ENCODE data around the gene PPP6R2.

The PPP6R2 gene

GRCh38 chr22:50483106-50483505 lies 140.0 kb downstream of the PPP6R2 start:
- Histone ChIP-seq H3K36me3 (ENCODE audit: control insufficient read depth in 4 of 4, insufficient read depth in 4 of 4, low read length in 3 of 4) (no peaks in the 10 kb centered on the region), H3K9me3 (ENCODE audit: control extremely low read depth in 1 of 5, control insufficient read depth in 4 of 5, insufficient read depth in 2 of 5, low read depth in 1 of 5, low read length in 4 of 5) (no peaks in the 10 kb centered on the region), H3K4me3 (ENCODE audit: control insufficient read depth in 1 of 7, extremely low read depth in 1 of 7, insufficient read depth in 4 of 7, low read depth in 2 of 7, low read length in 6 of 7) (no peak overlapping the region), H3K27me3 (replicated peaks in 2 of 5; ENCODE audit: control insufficient read depth in 4 of 5, insufficient read depth in 5 of 5, low read length in 4 of 5) (peaks cover 0 to 53% (median 22%) of the 10 kb centered on the region in 5 experiments), H3K27ac (ENCODE audit: insufficient read depth in 1 of 2, low read depth in 1 of 2, low read length in 2 of 2, poor library complexity in 1 of 2, severe bottlenecking in 2 of 2) (no peak overlapping the region), H3K4me1 (ENCODE audit: control extremely low read depth in 1 of 4, control insufficient read depth in 4 of 4, insufficient read depth in 4 of 4, low read length in 3 of 4) (peaks cover 0 to 23% (median 18%) of the 10 kb centered on the region in 4 experiments)
- 95% methylated on average over 10 of the region's 10 CpGs for WGBS (ENCODE audit: insufficient coverage)
- POLR2A ChIA-PET, result no interaction called here
- DNase-seq, result no peak
- CTCF ChIA-PET, result interaction anchor here (1.0 to 1.1 kb wide), 3 partner anchors 10 to 126 kb away, joined by 3 to 4 read pairs (median 3); no protein-coding TSS in a partner anchor

GRCh38 chr22:50483556-50483955 lies 140.4 kb downstream of the PPP6R2 start:
- H3K27ac ChIP-seq (ENCODE audit: insufficient read depth in 1 of 2, low read depth in 1 of 2, low read length in 2 of 2, poor library complexity in 1 of 2, severe bottlenecking in 2 of 2), result no peak overlapping the region
- POLR2A ChIA-PET, result no interaction called here
- 97% methylated on average over 8 of the region's 8 CpGs for WGBS (ENCODE audit: insufficient coverage)

GRCh38 chr22:50483977-50484853 lies 141.1 kb downstream of the PPP6R2 start:
- Histone ChIP-seq H3K9me3 (ENCODE audit: control extremely low read depth in 1 of 5, control insufficient read depth in 4 of 5, insufficient read depth in 2 of 5, low read depth in 1 of 5, low read length in 4 of 5) (no peaks in the 10 kb centered on the region), H3K36me3 (ENCODE audit: control insufficient read depth in 4 of 4, insufficient read depth in 4 of 4, low read length in 3 of 4) (no peaks in the 10 kb centered on the region), H3K4me1 (ENCODE audit: control extremely low read depth in 1 of 4, control insufficient read depth in 4 of 4, insufficient read depth in 4 of 4, low read length in 3 of 4) (peaks cover 0 to 23% (median 18%) of the 10 kb centered on the region in 4 experiments), H3K27me3 (replicated peaks in 2 of 5; ENCODE audit: control insufficient read depth in 4 of 5, insufficient read depth in 5 of 5, low read length in 4 of 5) (peaks cover 0 to 45% (median 22%) of the 10 kb centered on the region in 5 experiments), H3K27ac (ENCODE audit: insufficient read depth in 1 of 2, low read depth in 1 of 2, low read length in 2 of 2, poor library complexity in 1 of 2, severe bottlenecking in 2 of 2) (no peak overlapping the region), H3K4me3 (ENCODE audit: control insufficient read depth in 1 of 7, extremely low read depth in 1 of 7, insufficient read depth in 4 of 7, low read depth in 2 of 7, low read length in 6 of 7) (no peak overlapping the region)
- ChIA-PET POLR2A (no interaction called here), CTCF (interaction anchor here (0.6 to 3.9 kb wide), 5 partner anchors 10 to 132 kb away, joined by 3 to 20 read pairs (median 3); no protein-coding TSS in a partner anchor)
- no peak for DNase-seq
- 98% methylated on average over 20 of the region's 31 CpGs for WGBS (ENCODE audit: insufficient coverage)

More at GRCh38 chr22:50483556-50483955, 140.4 kb downstream of the PPP6R2 start:
- Histone ChIP-seq H3K9me3 (ENCODE audit: control extremely low read depth in 1 of 5, control insufficient read depth in 4 of 5, insufficient read depth in 2 of 5, low read depth in 1 of 5, low read length in 4 of 5) (no peaks in the 10 kb centered on the region), H3K4me1 (ENCODE audit: control extremely low read depth in 1 of 4, control insufficient read depth in 4 of 4, insufficient read depth in 4 of 4, low read length in 3 of 4) (peaks cover 0 to 23% (median 18%) of the 10 kb centered on the region in 4 experiments), H3K4me3 (ENCODE audit: control insufficient read depth in 1 of 7, extremely low read depth in 1 of 7, insufficient read depth in 4 of 7, low read depth in 2 of 7, low read length in 6 of 7) (no peak overlapping the region), H3K36me3 (ENCODE audit: control insufficient read depth in 4 of 4, insufficient read depth in 4 of 4, low read length in 3 of 4) (no peaks in the 10 kb centered on the region), H3K27me3 (replicated peaks in 2 of 5; ENCODE audit: control insufficient read depth in 4 of 5, insufficient read depth in 5 of 5, low read length in 4 of 5) (peaks cover 0 to 51% (median 22%) of the 10 kb centered on the region in 5 experiments)
- no peak for DNase-seq
- CTCF ChIA-PET, result interaction anchor here (0.6 to 3.9 kb wide), 5 partner anchors 10 to 133 kb away, joined by 3 to 20 read pairs (median 3); no protein-coding TSS in a partner anchor

- POLR2A ChIA-PET, result interaction anchor here (0.6 kb wide), 1 partner anchor 21 kb away, joined by 3 read pairs; no protein-coding TSS in a partner anchor
- WGBS (ENCODE audit: insufficient coverage), result 75% methylated on average over 22 of the region's 29 CpGs
These were observed 142.3 kb downstream of the PPP6R2 start for GRCh38 chr22:50485221-50486131.

GRCh38 chr22:50486561-50487289 lies 143.6 kb downstream of the PPP6R2 start, which contains the start of gene MIOX:
Gene MIOX, plus strand, starts transcription at chr22:50486859. Its CDS starts 39 bp downstream, at chr22:50486898.
- Histone ChIP-seq H3K27me3 (replicated peaks in 2 of 5; ENCODE audit: control insufficient read depth in 4 of 5, insufficient read depth in 5 of 5, low read length in 4 of 5) (peaks cover 0 to 20% (median 14%) of the 10 kb centered on the region in 5 experiments), H3K4me3 (ENCODE audit: control insufficient read depth in 1 of 7, extremely low read depth in 1 of 7, insufficient read depth in 4 of 7, low read depth in 2 of 7, low read length in 6 of 7) (no peak within 1 kb of the TSS), H3K36me3 (ENCODE audit: control insufficient read depth in 4 of 4, insufficient read depth in 4 of 4, low read length in 3 of 4) (no peaks in the 10 kb centered on the region), H3K9me3 (ENCODE audit: control extremely low read depth in 1 of 5, control insufficient read depth in 4 of 5, insufficient read depth in 2 of 5, low read depth in 1 of 5, low read length in 4 of 5) (no peaks in the 10 kb centered on the region), H3K4me1 (ENCODE audit: control extremely low read depth in 1 of 4, control insufficient read depth in 4 of 4, insufficient read depth in 4 of 4, low read length in 3 of 4) (peaks cover 0 to 26% (median 21%) of the 10 kb centered on the region in 4 experiments), H3K27ac (ENCODE audit: insufficient read depth in 1 of 2, low read depth in 1 of 2, low read length in 2 of 2, poor library complexity in 1 of 2, severe bottlenecking in 2 of 2) (no peak within 1 kb of the TSS)
- no peak for DNase-seq
- 93% methylated on average over 23 of the region's 23 CpGs for WGBS (ENCODE audit: insufficient coverage)
- ChIA-PET CTCF (interaction anchor here (1.3 to 3.9 kb wide), 2 partner anchors 11 to 87 kb away, joined by 3 to 20 read pairs; no protein-coding TSS in a partner anchor), POLR2A (no interaction called here)

More at GRCh38 chr22:50485221-50486131, 142.3 kb downstream of the PPP6R2 start:
- DNase-seq, result no peak
- H3K4me3 ChIP-seq (ENCODE audit: control insufficient read depth in 1 of 7, extremely low read depth in 1 of 7, insufficient read depth in 4 of 7, low read depth in 2 of 7, low read length in 6 of 7), result no peak overlapping the region
- no peaks in the 10 kb centered on the region for H3K36me3 ChIP-seq (ENCODE audit: control insufficient read depth in 4 of 4, insufficient read depth in 4 of 4, low read length in 3 of 4)
- H3K27me3 ChIP-seq (replicated peaks in 2 of 5; ENCODE audit: control insufficient read depth in 4 of 5, insufficient read depth in 5 of 5, low read length in 4 of 5), result peaks cover 0 to 32% (median 14%) of the 10 kb centered on the region in 5 experiments
- H3K4me1 ChIP-seq (ENCODE audit: control extremely low read depth in 1 of 4, control insufficient read depth in 4 of 4, insufficient read depth in 4 of 4, low read length in 3 of 4), result peaks cover 0 to 23% (median 18%) of the 10 kb centered on the region in 4 experiments
- CTCF ChIA-PET, result interaction anchor here (1.3 to 3.9 kb wide), 2 partner anchors 12 to 28 kb away, joined by 3 to 20 read pairs; no protein-coding TSS in a partner anchor
- H3K9me3 ChIP-seq (ENCODE audit: control extremely low read depth in 1 of 5, control insufficient read depth in 4 of 5, insufficient read depth in 2 of 5, low read depth in 1 of 5, low read length in 4 of 5), result no peaks in the 10 kb centered on the region
- H3K27ac ChIP-seq (ENCODE audit: insufficient read depth in 1 of 2, low read depth in 1 of 2, low read length in 2 of 2, poor library complexity in 1 of 2, severe bottlenecking in 2 of 2), result no peak overlapping the region

- Histone ChIP-seq H3K9me3 (ENCODE audit: control extremely low read depth in 1 of 5, control insufficient read depth in 4 of 5, insufficient read depth in 2 of 5, low read depth in 1 of 5, low read length in 4 of 5) (no peaks in the 10 kb centered on the region), H3K27me3 (replicated peaks in 2 of 5; ENCODE audit: control insufficient read depth in 4 of 5, insufficient read depth in 5 of 5, low read length in 4 of 5) (peaks cover 0 to 12% (median 7%) of the 10 kb centered on the region in 5 experiments), H3K4me3 (ENCODE audit: control insufficient read depth in 1 of 7, extremely low read depth in 1 of 7, insufficient read depth in 4 of 7, low read depth in 2 of 7, low read length in 6 of 7) (no peak overlapping the region), H3K36me3 (ENCODE audit: control insufficient read depth in 4 of 4, insufficient read depth in 4 of 4, low read length in 3 of 4) (no peaks in the 10 kb centered on the region), H3K27ac (ENCODE audit: insufficient read depth in 1 of 2, low read depth in 1 of 2, low read length in 2 of 2, poor library complexity in 1 of 2, severe bottlenecking in 2 of 2) (no peak overlapping the region), H3K4me1 (ENCODE audit: control extremely low read depth in 1 of 4, control insufficient read depth in 4 of 4, insufficient read depth in 4 of 4, low read length in 3 of 4) (peaks cover 0 to 19% (median 15%) of the 10 kb centered on the region in 4 experiments)
- WGBS (ENCODE audit: insufficient coverage), result 92% methylated on average over 17 of the region's 23 CpGs
- no peak for DNase-seq
- CTCF ChIA-PET, result interaction anchor here (1.3 to 3.9 kb wide), 2 partner anchors 10 to 88 kb away, joined by 3 to 20 read pairs; no protein-coding TSS in a partner anchor
- POLR2A ChIA-PET, result no interaction called here
These were observed 144.3 kb downstream of the PPP6R2 start for GRCh38 chr22:50487290-50488005.
